Pancreas (tissue), 10 donors: Measurements from ENCODE around the gene ALKBH5. TPM values are rescaled to one million over a fixed set of nuclear protein-coding genes. Genes with fewer than 3 reads are reported as not detected.

Experiments
- ATAC-seq, 4 donors: fragments of 200-7000 bp; cut with Tn5 transposase; one replicate each; pipeline versions ENCODE4 v1.8.0 to v1.9.1; 2020; ENCODE audit warnings: mild to moderate bottlenecking in 4 of 4, moderate library complexity in 4 of 4
- DNase-seq, 6 donors: peaks; one replicate each; pipeline ENCODE4 v3.0.0-alpha.2; 2020
- FAIRE-seq: peaks from 2 replicates; lab custom pipeline; 2012; peaks lifted over from hg19 to GRCh38; lab: Jason Lieb, UNC
- H3K27ac ChIP-seq, 4 donors: fragments of 200-600 bp; sonication (generic); 1 replicate in 3 of 4; 2 replicates in 1 of 4; pipeline versions ENCODE4 v1.5.0 to v1.8.0; 2020
- H3K27me3 ChIP-seq, 4 donors: fragments of 200-600 bp; one replicate each; pipeline ENCODE4 v1.8.0; 2021
- H3K36me3 ChIP-seq, 3 donors: fragments of 200-600 bp; sonication (generic) in 1 of 3; one replicate each; pipeline versions ENCODE4 v1.5.0 to v1.8.0; 2020 to 2021
- H3K4me1 ChIP-seq, 3 donors: fragments of 200-600 bp; one replicate each; pipeline ENCODE4 v1.8.0; 2021
- H3K4me3 ChIP-seq, 4 donors: fragments of 200-600 bp; sonication (generic) in 2 of 4; one replicate each; pipeline versions ENCODE4 v1.5.0 to v1.8.0; 2020 to 2021
- H3K9me3 ChIP-seq, 4 donors: fragments of 200-600 bp; one replicate each; pipeline ENCODE4 v1.8.0; 2021
- WGBS, 2 donors: extraction: QIAGEN DNeasy Blood & Tissue Kit; methylation state at CpG; one replicate each; pipeline ENCODE4 v1.1.7; 2013; 5-methylcytosine and 5-hydroxymethylcytosine counted together
- intact Hi-C, 3 donors: fragments of 100-400 bp; cut with DNase I; formaldehyde crosslinking; loops; one replicate each; pipeline versions ENCODE4 v1.11.1 to v1.14.2; 2022
- polyA plus RNA-seq, 2 donors: library from polyadenylated mRNA; stranded (reverse); fragments of 200-250 nt; gene quantifications; one replicate each; pipeline ENCODE4 v1.2.3, GENCODE V29; 2013
- total RNA-seq, 6 donors: library from RNA; stranded (reverse); fragmentation: NEBNext Ultra II Directional in 4 of 6; extraction: Animal tissue kit (Norgen Biotek cat#: 25700) in 4 of 6; gene quantifications; one replicate each; pipeline versions ENCODE4 v1.2.1 to v1.2.4, GENCODE V29; 2021 to 2023
- TF ChIP-seq, protein P1 (sequence below), 4 donors: fragments of 200-600 bp; sonication (generic) in 3 of 4; IDR thresholded peaks; one replicate each; pipeline versions ENCODE4 v1.5.0 to v1.8.0; 2021; ENCODE audit warnings: antibody characterized with exemption in 4 of 4
- donor health status: healthy with polysubstance abuse.
- donor health status: DM: no; HTN: no; CAD: no; lungs with moderate emphysema.
- donor health status: DM: no; HTN: no; CAD: no.
- donor health status: control.
- donor health status: control.
- donor health status: Bipolar disorder and iron deficiency.
- donor health status: DM: yes; HTN: yes; CAD: no.
- donor health status: DM: no; HTN: no; CAD: no.
- donor health status: DM: no; HTN: no; CAD: no.
- donor health status: DM: yes; HTN: yes; CAD: no.

ALKBH5 gene
- total and polyA plus RNA-seq, 8 donors = 14.2 to 49.6 (median 40.2) TPM

- 92 to 93% methylated on average over 21 to 24 of the region's 24 CpGs for WGBS, 2 donors
These were observed 62.6 kb downstream of the ALKBH5 start for GRCh38 chr17:18246109-18246725.

DNA sequence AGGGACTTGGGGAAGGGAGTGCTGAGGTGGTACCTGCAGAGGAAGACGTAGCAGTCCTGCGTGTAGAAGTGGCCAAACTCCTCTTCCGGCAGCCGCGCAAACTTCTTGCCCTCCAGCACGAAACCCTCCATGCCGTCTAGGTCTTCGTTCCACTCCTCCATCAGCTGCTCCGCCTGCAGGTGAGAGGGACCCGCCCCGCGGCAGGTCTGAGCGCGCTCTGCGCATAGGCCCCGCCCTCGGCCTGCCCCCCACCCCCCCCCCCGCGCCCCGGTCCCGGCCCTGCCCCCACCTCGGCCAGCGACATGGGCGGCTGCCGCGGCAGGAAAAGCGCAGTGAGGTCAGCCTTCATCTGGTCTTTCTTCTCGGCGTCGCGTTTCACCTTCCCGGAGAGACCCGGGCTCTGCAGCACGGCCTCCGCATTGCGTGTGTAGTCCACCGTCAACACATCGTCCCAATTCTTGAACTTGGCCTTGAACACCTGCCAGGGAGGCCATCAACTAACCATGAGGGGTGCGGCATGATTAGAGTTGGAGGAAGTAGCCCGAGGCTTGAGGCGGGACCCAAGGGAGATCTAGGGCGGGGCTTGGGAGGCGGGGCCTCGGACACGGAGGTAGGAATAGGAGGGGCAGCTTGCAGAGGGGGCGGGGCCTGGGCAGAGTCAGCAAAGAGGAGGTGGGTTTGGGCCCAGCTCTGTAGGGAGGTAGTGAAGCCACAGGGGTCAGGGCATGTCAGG is 63.4 kb downstream of the ALKBH5 start:
- intact Hi-C loops = no loop called here
- DNase-seq (peak in 5 of 6 donors; percentile 51 to 88 (median 74)), ATAC-seq (peak; percentile 36 to 78 (median 68)), FAIRE-seq (no peak)
- Histone ChIP-seq H3K27ac (peak overlapping the region in 1 of 4 donors; percentile 23), H3K27me3 (no peaks in the 10 kb centered on the region), H3K4me1 (no peaks in the 10 kb centered on the region), H3K36me3 (peaks cover 9 to 48% (median 24%) of the 10 kb centered on the region in 3 donors), H3K4me3 (no peak overlapping the region), H3K9me3 (no peaks in the 10 kb centered on the region)
- 39 to 49% methylated on average over 43 to 46 of the region's 46 CpGs for WGBS, 2 donors
- TF ChIP-seq, protein P1, sequence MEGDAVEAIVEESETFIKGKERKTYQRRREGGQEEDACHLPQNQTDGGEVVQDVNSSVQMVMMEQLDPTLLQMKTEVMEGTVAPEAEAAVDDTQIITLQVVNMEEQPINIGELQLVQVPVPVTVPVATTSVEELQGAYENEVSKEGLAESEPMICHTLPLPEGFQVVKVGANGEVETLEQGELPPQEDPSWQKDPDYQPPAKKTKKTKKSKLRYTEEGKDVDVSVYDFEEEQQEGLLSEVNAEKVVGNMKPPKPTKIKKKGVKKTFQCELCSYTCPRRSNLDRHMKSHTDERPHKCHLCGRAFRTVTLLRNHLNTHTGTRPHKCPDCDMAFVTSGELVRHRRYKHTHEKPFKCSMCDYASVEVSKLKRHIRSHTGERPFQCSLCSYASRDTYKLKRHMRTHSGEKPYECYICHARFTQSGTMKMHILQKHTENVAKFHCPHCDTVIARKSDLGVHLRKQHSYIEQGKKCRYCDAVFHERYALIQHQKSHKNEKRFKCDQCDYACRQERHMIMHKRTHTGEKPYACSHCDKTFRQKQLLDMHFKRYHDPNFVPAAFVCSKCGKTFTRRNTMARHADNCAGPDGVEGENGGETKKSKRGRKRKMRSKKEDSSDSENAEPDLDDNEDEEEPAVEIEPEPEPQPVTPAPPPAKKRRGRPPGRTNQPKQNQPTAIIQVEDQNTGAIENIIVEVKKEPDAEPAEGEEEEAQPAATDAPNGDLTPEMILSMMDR (IDR thresholded peaks at IDR 0.05) = no peak

More at GRCh38 chr17:18246109-18246725, 62.6 kb downstream of the ALKBH5 start:
- Histone ChIP-seq H3K4me3 (no peak overlapping the region), H3K4me1 (no peaks in the 10 kb centered on the region), H3K27me3 (no peaks in the 10 kb centered on the region), H3K27ac (no peak overlapping the region), H3K9me3 (no peaks in the 10 kb centered on the region), H3K36me3 (peaks cover 7 to 40% (median 16%) of the 10 kb centered on the region in 3 donors)
- intact Hi-C loops = no loop called here
- ATAC-seq (no peak), DNase-seq (peak in 1 of 6 donors; percentile 67), FAIRE-seq (no peak)
- TF ChIP-seq, protein P1 (IDR thresholded peaks at IDR 0.05) = no peak

GRCh38 chr17:18247613-18248001 is 64.0 kb downstream of the ALKBH5 start:
- intact Hi-C loops = no loop called here
- no peak overlapping the region for H3K4me3 ChIP-seq
- peak in 1 of 6 donors; percentile 78 for DNase-seq
- no peak for FAIRE-seq
- H3K9me3 ChIP-seq = no peaks in the 10 kb centered on the region
- no peaks in the 10 kb centered on the region for H3K4me1 ChIP-seq
- no peak overlapping the region for H3K27ac ChIP-seq
- TF ChIP-seq, protein P1 (IDR thresholded peaks at IDR 0.05) = no peak
- no peak for ATAC-seq
- 88 to 92% methylated on average over 29 to 30 of the region's 30 CpGs for WGBS, 2 donors
- peaks cover 13 to 53% (median 28%) of the 10 kb centered on the region in 3 donors for H3K36me3 ChIP-seq
- no peaks in the 10 kb centered on the region for H3K27me3 ChIP-seq

GRCh38 chr17:18248300-18248731 is 64.7 kb downstream of the ALKBH5 start:
- H3K4me1 ChIP-seq = no peaks in the 10 kb centered on the region
- H3K4me3 ChIP-seq = no peak overlapping the region
- H3K9me3 ChIP-seq = no peaks in the 10 kb centered on the region
- no peak overlapping the region for H3K27ac ChIP-seq
- no peaks in the 10 kb centered on the region for H3K27me3 ChIP-seq
- H3K36me3 ChIP-seq = peaks cover 13 to 61% (median 35%) of the 10 kb centered on the region in 3 donors
- FAIRE-seq (no peak), DNase-seq (peak in 2 of 6 donors; percentile 66 to 73), ATAC-seq (peak; percentile 41 to 79 (median 67))
- intact Hi-C loops = no loop called here
- WGBS, 2 donors = 44 to 46% methylated on average over 9 of the region's 9 CpGs
- TF ChIP-seq, protein P1 (IDR thresholded peaks at IDR 0.05) = peak in 3 of 4 donors; percentile 9 to 36 (median 28)
